ENCODE data around the gene ZNF280A. TPM values are rescaled to one million over a fixed set of nuclear protein-coding genes. Genes with fewer than 3 reads are reported as not detected.

Gene ZNF280A
- total and polyA plus RNA-seq, 9 of the 15 experiments (the other 6 are each of a cell fraction or from before 2014, with no cell fraction given) = 19.0 to 40.8 (median 28.6) TPM

- TF ChIP-seq ZBTB43 (CRISPR knock-in tag; IDR thresholded peaks at IDR 0.05) (peak; percentile 88; the same call in 1 of the 2 replicates), GTF2F1 (IDR thresholded peaks at IDR 0.05; ENCODE audit: low read depth, low read length) (no peak), HSF4 (CRISPR knock-in tag; IDR thresholded peaks at IDR 0.05; ENCODE audit: borderline replicate concordance) (no peak), FOXP1 (CRISPR knock-in tag; IDR thresholded peaks at IDR 0.05) (peak; percentile 61), RREB1 (CRISPR knock-in tag; IDR thresholded peaks at IDR 0.05) (no peak), GABPB1 (CRISPR knock-in tag; IDR thresholded peaks at IDR 0.05) (peak; percentile 87), ZNF609 (CRISPR knock-in tag; IDR thresholded peaks at IDR 0.05; ENCODE audit: borderline replicate concordance) (peak; percentile 98; the same call in 1 of the 2 replicates), HOXB6 (CRISPR knock-in tag; IDR thresholded peaks at IDR 0.05; ENCODE audit: borderline replicate concordance) (no peak), HNRNPUL1 (IDR thresholded peaks at IDR 0.05; ENCODE audit: low read length) (no peak)
These were observed 11.5 kb downstream of the ZNF280A start, which contains the start of gene ZNF280B (continued) for GRCh38 chr22:22508274-22509176.

All from K562 (cell line).